ENCODE measurements around the gene TEAD1. TPM values are rescaled to one million over a fixed set of nuclear protein-coding genes. Genes with fewer than 3 reads are reported as not detected.

The TEAD1 gene
- total RNA-seq, 1 donor from 2014 or later, result 51.9 TPM

- no peak for TF ChIP-seq CTCF (IDR thresholded peaks at IDR 0.05)
- intact Hi-C loops (cut with DNase I), result loop anchor here (10.0 kb wide), 1 partner anchor 128 kb away; the partner anchor contains the start of gene TEAD1
- ATAC-seq (peak; percentile 87 to 93), DNase-seq (peak; percentile 94)
- H3K4me1 ChIP-seq, result peaks cover 46% of the 10 kb centered on the region
- no peaks in the 10 kb centered on the region for H3K27me3 ChIP-seq (ENCODE audit: low read depth)
- no peak overlapping the region for H3K4me3 ChIP-seq
- H3K27ac ChIP-seq, result peak overlapping the region; percentile 74
- no peaks in the 10 kb centered on the region for H3K9me3 ChIP-seq
- H3K36me3 ChIP-seq, result no peaks in the 10 kb centered on the region
Measured at GRCh38 chr11:12802418-12803085, 128.3 kb downstream of the TEAD1 start.

- no peaks in the 10 kb centered on the region for H3K9me3 ChIP-seq
- peak overlapping the region; percentile 74 for H3K27ac ChIP-seq
- ATAC-seq (peak in 1 of 2 donors; percentile 24), DNase-seq (no peak)
- intact Hi-C loops (cut with DNase I), result loop anchor here (10.0 kb wide), 1 partner anchor 128 kb away; the partner anchor contains the start of gene TEAD1
- H3K4me3 ChIP-seq, result no peak overlapping the region
- peaks cover 50% of the 10 kb centered on the region for H3K4me1 ChIP-seq
- no peak for TF ChIP-seq CTCF (IDR thresholded peaks at IDR 0.05)
- no peaks in the 10 kb centered on the region for H3K27me3 ChIP-seq (ENCODE audit: low read depth)
- no peaks in the 10 kb centered on the region for H3K36me3 ChIP-seq
Measured at GRCh38 chr11:12803086-12803826, 129.0 kb downstream of the TEAD1 start.

- TF ChIP-seq CTCF (IDR thresholded peaks at IDR 0.05), result no peak
- peaks cover 39% of the 10 kb centered on the region for H3K4me1 ChIP-seq
- intact Hi-C loops (cut with DNase I), result loop anchor here (10.0 kb wide), 1 partner anchor 131 kb away; the partner anchor contains the start of gene TEAD1
- peak; percentile 39 to 55 for ATAC-seq
- peak overlapping the region; percentile 51 for H3K27ac ChIP-seq
- no peak for DNase-seq
- no peaks in the 10 kb centered on the region for H3K36me3 ChIP-seq
- no peaks in the 10 kb centered on the region for H3K27me3 ChIP-seq (ENCODE audit: low read depth)
- H3K9me3 ChIP-seq, result no peaks in the 10 kb centered on the region
- no peak overlapping the region for H3K4me3 ChIP-seq
Measured at GRCh38 chr11:12806113-12806512, 131.9 kb downstream of the TEAD1 start.

- ATAC-seq (peak; percentile 43 to 50), DNase-seq (no peak)
- no peaks in the 10 kb centered on the region for H3K36me3 ChIP-seq
- no peak overlapping the region for H3K27ac ChIP-seq
- no peaks in the 10 kb centered on the region for H3K9me3 ChIP-seq
- H3K4me3 ChIP-seq, result no peak overlapping the region
- no peak for TF ChIP-seq CTCF (IDR thresholded peaks at IDR 0.05)
- peaks cover 34% of the 10 kb centered on the region for H3K4me1 ChIP-seq
- H3K27me3 ChIP-seq (ENCODE audit: low read depth), result no peaks in the 10 kb centered on the region
- intact Hi-C loops (cut with DNase I), result loop anchor here (10.0 kb wide), 1 partner anchor 133 kb away; the partner anchor contains the start of gene TEAD1
Measured at GRCh38 chr11:12807621-12808020, 133.4 kb downstream of the TEAD1 start.

- Histone ChIP-seq H3K4me3 (no peak overlapping the region), H3K27ac (no peak overlapping the region), H3K27me3 (ENCODE audit: low read depth) (no peaks in the 10 kb centered on the region), H3K4me1 (peaks cover 34% of the 10 kb centered on the region), H3K9me3 (no peaks in the 10 kb centered on the region), H3K36me3 (no peaks in the 10 kb centered on the region)
- no peak for TF ChIP-seq CTCF (IDR thresholded peaks at IDR 0.05)
- intact Hi-C loops (cut with DNase I), result loop anchor here (10.0 kb wide), 1 partner anchor 134 kb away; the partner anchor contains the start of gene TEAD1
- no peak for DNase-seq
- ATAC-seq, result no peak
Measured at GRCh38 chr11:12808519-12808918, 134.3 kb downstream of the TEAD1 start.
